Activated naive CD8-positive, alpha-beta T cell treated with anti-CD3 and anti-CD28 coated beads, Interleukin-2, amount 50 U/mL, for 16 hours (primary cell): ENCODE measurements around the gene MIER2.

Experiments
- DNase-seq: peaks from one replicate; pipeline ENCODE4 v3.0.0-alpha.2; 2020; ENCODE audit warnings: low read depth, low spot score

Gene MIER2

GRCh38 chr19:307793-308420 is 36.7 kb downstream of the MIER2 start:
- DNase-seq = no peak

DNA sequence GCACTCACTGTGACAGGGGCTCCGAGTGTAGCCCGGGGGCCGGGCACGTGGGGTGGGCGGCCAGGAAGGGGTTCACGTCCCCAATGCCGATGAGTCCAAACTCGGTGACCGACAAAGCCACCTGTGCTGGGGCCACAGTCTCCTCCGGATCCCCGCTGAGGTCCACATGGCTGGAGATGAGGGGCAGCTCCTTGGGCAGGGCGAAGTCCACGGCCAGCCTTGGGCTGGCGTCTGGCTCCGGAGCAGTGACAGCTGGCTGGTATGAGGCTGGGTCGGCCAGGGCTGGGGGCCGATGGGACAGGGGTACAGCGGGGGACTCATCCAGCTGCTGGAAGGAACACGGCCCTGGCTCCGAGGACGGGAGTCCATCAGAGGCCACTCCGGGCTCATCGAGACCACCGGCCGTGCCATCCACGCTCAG is 37.5 kb downstream of the MIER2 start:
- DNase-seq = no peak

DNA sequence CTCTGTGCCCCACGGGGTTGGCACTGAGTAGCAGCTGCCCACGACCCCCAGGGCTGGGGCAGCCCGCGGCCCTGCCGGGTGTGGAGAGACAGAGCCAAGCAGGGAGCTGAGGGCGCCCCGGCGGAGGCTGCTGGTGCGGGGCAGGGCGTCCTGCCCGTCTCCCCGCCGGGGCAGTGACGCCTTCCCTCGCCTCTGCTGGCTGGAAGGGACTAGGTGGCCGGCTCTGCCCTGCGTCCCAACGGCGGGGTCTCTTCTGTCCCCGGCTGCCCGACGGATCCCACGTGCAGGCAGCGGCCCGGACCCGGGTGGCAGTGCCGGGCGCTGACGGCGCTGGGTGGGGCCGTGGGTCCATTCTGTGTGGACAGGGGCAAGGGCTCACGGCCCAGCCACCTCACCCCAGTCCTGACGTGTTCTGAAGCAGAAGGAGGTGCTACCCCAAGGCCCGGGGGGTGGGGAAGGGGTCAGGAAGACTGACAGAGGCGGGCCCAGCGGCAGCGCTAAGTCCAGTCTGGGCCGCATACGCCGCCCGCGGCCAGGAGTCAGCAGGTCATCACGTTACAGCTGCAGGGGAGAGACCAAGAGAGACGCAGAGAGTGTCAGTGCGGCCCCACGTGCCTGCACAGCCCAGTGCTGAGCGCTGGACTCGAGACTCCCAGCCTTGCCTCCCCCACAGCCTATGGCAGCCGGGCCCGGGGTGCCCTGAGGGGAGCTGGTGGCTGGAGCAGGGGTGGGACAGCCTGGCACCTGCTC is 38.3 kb downstream of the MIER2 start:
- DNase-seq = no peak

DNA sequence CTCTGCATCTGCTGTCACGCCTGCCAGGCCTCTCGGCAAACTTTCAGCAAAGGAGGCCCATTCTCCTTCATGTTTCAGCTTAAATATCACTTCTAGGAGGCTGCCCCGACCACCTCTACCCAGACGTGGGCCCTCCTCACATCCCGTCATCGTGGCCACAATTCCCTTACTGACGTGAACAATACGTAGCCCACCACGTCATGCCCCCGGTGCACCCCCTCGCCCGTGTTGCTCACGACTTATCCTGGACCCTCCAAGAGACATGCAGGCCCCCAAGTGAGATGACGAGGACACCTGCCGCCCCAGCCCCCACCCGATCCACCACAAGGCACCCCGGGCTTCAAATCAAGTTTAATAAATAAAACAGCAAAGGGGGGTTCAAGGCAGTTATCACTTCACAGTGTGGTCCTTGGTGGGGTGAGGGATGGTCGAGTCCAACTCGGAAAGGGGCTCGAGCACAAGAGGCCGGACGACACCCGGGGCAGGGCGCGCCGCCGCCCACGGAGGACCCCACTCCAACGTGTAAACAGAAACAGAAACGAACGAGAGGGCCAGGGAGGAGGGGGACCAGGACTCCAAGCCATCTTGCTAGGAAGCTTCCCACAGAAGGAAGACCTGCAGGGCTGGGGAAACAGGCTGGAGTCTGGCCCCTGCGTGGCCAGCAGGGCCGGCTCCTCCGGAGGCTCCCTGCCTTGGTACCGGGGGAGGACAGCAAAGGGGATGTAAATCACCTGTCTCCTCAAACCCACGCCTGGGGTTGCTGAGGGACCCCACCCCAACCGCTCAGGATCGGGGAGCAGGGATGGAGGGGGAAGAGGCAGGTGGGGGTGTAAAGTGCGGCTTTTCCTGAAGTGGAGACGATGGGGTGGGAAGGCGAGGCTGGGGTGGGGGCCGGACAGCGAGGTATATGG is 39.1 kb downstream of the MIER2 start:
- no peak for DNase-seq

DNA sequence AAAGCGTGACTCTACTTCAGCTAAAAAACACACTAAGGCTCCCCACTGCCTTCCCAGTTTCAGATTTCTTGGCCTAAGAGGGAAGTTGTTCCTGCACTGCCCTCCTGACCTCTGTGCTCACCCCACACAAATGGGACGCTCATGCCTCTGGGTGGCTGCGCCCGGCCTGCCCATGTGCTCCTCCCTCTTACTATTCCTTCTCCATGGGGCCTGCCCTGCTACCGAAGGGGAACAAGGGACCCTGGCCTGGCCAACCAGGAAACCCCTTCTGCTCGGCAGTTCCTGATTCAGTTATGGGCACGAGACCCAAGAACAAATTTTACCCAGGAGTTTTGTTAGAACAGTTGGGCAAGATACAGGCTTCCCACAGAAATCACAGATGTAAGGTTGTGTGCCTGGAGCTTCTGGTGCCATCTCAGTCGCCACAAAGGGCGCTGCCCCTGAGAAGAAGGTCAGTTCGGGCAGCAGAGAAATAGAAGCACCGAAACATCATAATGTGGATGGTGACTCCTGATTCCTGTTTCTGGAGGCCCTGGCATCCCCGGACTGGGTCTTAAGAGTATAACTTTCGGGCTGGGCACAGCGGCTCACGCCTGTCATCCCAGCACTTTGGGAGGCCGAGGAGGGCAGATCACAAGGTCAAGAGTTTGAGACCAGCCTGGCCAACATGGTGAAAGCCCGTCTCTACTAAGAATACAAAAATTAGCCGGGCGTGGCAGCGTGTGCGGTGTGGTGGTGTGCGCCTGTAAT is 47.9 kb downstream of the MIER2 start:
- no peak for DNase-seq

DNA sequence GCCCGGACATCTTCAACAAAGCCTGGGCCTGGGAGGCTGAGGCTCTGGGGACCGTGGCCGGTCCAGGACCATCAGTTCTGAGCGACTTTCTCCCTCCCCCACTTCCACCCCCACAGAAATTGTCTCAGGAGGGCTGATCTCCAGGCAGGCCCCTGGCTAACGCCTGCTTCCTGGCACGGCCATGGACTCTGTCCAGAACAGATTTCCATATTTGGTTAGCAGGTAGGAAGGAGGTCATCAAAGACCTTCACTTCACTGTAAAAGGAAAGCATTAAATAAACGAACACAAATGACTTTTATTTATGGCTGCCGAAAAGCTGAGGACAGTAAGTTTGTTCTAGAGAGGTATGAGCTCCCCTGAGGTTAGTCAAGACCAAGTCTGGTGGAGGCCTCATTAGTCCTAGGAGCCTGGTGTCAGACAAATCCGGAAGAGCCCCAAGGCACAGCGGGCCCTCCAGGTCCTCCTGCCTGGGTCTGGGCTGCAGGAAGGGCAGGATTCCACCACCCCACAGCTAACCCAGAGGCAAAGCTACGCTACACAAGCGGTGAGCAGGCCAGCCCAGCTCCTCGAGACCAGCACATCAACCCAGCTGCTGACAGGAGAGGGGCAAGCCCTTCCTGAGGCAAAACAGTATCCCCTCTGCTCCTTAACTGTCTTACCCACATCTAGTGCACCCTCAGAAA is 48.8 kb downstream of the MIER2 start:
- DNase-seq = no peak

DNA sequence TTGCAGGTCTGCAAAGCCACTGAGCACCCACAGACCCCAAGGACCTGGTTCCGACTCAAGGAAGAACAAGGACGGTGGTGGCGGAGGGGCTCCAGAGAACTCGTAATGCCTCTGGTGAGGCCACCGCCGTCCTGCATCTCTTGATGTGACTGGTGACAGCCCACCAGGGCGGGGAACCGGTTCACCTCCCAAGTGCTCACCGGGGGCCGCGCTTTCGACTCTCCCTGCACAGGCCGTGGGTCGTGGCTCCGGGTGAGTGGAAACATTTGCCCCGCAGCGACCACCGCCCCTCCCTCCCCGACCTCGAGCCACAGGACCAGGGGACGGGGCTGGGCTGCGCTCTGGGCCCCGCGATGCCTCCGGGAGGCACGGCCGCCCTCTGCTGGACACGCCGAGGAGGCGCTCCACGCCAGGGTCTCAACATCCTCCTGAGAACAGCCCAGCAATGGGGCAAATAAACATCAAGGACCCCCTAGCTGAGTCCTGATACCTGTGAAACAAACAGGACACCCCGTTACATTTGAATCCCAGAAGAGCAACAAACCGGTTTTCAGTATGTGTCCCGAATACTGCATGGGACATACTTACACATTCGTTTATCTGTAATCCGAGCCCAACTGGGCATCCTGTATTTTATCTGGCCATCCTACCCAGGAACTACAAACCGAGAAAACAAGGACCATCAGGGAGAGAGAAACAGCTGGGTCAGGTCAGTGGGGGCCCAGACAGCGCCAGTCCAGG is 49.5 kb downstream of the MIER2 start:
- DNase-seq = no peak

DNA sequence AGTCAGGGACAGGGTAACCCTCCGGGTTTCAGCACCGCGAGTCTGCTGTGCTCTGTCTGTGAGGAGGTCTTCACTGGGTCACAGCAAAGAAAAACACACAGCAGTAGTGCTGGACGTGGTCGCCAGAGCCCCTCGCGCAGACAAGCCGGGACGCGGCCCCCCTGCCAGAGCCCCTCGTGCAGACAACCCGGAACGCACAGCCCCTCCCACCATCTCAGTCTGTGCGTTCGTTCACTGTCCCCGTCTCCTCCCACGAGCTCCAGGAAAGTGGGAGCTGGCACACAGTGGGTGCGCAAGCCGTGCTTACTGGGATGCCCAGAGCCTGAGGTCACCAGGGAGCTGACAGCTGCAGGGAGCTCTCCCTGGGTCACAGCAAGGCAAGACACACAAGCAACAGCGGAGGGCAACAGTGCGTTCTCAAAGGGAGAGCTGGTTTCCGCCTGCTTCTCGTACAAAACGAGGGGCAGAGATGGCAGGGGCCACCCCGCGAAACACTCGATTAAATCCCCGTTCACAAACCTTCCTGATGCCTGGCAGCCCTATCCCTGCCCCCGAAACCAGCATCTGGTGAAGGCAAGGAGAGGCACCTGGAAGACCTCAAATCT is 50.2 kb downstream of the MIER2 start:
- no peak for DNase-seq

DNA sequence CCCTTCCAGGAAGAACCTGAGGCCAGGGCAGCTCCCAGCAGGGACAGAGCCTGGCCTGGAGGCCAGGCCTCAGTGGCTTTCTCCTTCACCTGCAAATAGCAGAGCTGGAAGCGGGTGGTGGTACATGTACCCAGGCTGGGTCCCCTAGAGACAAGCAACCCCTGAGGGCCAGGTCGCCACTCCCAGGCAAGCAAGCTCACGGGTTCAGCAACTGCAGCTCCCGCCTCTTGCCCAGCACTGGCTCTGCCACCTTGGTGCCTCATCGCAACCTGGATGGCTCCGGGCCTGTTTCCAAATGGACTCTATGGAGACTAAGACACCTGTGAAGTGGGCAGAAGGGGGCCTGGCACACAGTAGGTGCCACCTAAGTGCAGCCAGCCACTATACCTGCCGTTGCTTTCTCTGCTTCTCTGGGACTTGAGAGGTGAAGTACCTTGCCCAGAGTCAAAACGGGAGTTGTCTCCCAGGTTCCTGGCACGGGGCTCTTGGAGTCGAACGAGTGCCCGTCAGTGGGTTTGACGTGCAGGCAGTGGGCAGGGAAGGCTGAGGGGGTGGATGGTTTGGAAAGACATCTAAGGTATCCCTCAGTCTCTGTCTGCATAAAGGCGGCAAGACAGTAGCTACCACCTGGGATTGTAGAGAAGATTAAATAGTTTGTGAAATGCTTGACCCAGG is 51.0 kb downstream of the MIER2 start:
- DNase-seq = no peak

DNA sequence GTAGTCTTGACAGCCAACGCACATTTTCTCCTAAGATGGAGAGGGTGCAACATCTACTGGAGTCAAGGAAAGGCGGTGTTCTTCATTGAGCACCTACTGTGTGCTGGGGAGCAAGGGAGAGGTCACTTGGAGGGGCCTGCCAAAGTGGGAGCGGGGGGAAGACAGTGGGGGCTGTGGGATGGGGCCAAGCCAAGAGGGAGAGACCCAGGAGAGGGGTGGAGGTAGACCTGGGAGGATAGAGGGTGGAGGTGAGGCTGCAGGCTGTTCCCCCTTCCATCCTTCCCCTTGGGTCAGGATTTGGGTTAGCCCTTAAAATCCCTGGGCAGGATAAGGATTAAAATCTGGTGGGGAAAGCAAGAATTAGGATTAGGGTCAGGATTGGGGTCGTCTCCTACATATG is 51.6 kb downstream of the MIER2 start:
- DNase-seq = no peak

DNA sequence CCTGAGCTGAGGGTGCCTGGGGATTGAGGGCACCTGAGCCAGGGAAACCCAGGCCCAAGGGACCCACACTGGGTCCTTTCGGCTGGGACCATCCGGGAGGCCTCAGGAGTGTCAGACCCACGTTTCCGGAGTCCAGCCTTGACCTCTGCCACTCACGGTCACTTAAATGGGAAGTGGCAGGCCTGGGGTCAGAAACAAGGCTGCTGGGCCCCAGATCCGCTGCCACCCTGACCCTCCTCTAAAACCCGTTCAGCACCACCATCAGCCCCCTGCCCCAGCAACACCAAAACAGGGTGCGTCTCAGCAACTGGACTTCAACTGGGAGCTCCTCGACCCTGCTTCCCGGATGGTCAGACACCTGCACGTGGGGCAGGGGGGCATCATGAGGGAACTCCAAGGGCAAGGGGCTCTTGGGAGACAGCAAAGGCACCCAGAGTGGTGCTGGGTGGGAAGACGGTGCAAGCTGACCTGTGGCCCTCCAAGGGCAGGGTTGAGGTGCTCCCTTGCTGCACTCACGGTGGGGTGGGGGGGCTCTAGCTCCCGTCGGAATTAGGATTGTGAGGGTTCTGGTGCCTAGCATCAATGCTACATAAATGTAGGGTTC is 52.2 kb downstream of the MIER2 start:
- DNase-seq = no peak

DNA sequence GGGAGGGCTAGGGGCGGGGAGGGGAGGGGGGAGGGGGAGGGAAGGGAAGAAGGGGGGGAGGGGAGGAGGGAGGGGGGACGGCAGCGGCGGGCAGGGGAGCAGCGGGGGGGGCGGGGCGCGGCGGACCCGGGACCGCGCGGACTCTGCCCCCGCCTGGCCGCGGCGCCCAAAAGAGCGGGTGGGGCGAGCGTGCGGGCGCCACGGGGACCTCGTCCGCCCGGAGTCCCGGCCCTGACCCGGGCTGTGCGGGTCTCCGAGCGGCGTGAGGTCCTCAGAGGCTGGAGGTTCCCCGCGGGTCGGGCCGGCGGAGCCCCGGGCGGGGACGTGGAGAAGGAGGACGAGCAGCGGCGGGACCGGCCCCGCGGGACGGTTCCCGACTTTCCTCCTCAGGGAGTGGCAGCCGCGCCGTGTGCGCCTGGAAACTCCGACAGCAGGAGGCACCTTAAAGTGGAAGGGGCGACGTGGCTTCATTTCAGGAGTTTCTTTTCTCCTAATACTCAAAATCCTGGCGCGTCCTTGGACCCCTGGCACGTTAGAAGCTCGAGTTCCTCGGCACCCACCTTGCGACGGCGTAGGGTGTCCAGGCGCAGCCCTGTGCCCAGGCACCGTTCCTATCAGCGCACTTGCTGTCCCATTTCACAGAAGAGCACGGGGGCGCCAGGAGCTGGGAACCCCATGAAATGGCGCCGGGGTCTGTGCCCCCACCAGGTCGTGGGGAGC is 52.9 kb downstream of the MIER2 start:
- DNase-seq = no peak

DNA sequence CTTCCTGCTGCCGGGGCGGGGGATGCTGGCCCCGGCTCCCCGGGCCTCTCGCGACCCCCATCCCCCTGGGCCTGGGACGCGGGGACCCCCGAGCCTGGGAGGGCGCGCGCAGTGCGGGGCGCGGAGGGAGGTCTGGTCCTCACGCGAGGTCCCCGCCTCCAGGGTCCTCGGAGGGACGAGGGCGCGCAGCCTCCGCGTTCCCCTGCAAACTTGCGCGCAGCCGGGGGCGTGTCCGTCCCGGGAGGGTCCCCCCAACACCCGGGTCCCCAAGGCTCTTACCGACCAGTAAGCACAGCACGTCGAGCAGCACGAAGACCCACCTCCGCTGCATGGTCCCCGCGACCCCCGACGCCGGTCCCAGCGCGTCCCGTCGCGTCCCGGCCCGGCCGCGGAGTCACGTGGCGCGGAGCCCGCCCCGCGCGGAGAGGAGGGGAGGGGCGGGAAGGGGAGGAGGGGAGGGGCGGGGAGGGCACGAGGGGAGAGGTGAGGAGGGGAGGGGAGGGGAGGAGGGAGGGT is 53.5 kb downstream of the MIER2 start, which contains the start of gene PLPP2:
Gene PLPP2, minus strand, starts transcription at position 398 of the 516 bp plus-strand sequence. Its CDS starts 67 bp downstream, at position 331.
- DNase-seq = no peak

GRCh38 chr19:290372-291005 is 54.1 kb downstream of the MIER2 start:
- DNase-seq = no peak

DNA sequence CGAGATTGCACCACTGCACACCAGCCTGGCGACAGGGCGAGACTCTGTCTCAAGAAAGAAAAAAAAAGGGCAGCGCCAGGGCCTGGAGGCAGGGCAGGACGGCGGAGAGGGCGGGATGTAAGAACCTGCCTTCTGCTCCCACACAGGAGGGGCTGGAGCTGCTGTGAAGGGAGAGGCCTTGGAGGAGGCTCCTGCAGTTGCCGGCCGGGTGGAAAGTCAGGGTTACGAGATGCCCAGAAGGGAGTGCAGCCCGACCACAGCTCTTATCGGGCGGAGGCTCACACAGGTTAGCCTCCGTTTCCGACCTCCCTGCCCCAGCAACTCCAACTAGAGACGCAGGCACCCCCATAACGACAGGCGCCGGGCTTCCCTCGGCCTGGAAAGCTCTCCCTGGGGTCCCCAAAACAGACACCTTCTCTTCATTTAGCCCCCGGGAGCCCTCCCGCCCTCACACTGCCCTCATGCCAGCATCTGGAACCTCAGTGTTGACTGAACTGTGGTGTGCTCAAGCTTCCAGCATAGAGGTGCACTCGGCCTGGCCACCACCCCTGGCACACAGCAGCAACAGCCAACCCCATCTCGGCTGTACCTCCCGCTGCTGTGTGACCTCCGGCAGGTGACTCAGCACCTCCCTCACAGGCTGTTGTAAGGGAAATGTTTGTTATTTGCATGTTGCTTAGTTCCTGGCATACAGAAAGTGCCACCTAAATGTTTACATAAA is 54.8 kb downstream of the MIER2 start:
- DNase-seq = no peak

DNA sequence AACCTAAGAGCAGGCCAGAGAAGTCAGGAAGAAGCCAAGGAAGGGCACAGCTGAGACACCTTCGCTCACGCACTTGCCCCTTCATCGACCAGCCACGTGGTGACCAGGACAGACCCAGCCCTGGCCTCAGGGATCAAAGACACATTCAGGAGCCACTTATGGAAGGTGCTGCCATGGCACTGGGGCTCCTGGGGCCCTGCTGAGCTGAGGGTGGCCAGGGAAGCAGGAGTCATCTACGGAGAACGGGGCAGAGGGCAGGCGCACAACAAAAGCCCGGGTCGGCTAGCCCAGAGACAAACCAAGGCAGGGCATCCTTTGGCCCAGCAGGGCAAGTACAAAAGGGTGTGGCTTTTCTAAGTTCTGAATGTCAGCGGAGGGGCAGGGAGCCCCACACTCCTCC is 55.7 kb downstream of the MIER2 start:
- DNase-seq = no peak

DNA sequence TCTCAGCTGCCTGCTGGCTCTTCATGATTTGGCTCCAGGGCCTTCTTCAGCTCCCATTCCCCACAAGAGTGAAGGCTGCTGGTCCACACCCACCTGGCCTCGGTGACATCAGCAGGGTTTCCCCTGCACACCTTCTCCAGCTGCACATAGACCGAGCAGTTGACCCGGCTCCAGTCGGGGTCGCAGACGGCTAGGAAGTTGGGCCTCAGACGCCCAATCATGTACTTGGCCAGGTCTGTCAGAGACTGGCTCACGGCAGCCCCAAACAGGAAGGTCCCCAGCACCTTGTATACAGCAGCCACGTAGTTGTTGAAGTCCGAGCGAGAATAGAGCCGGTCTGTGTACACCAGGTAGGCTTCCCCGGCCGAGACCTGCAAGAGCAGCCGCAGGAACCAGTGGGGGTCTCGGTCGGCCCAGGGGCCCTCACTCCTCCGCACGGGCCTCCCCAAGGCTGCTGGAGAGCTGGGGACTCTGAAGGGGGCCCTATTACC is 57.2 kb downstream of the MIER2 start:
- DNase-seq = no peak
